K562 (cell line): ENCODE measurements around the gene HSDL1.

Experiments
- EP300 ChIP-seq: IDR thresholded peaks from 2 replicates; pipeline ENCODE4 v1.6.1; 2012; ENCODE audit warnings: low read length, improper control_type of control experiment
- ETV6 ChIP-seq, 3 experiments: fragments of 150-350 bp in 1 of 3; sonication (generic) in 1 of 3; formaldehyde crosslinking in 1 of 3; IDR thresholded peaks; 2 replicates each; pipeline versions ENCODE4 v1.6.1 to v1.8.0; 2014 to 2022; ENCODE audit warnings: borderline replicate concordance in 2 of 3, low read depth in 2 of 3, antibody characterized with exemption in 1 of 3, low read length in 1 of 3, mild to moderate bottlenecking in 1 of 3, missing genetic modification reagents in 1 of 3
- FOSL1 ChIP-seq: fragments of 200-800 bp; sonication (Bioruptor generic); conservative IDR thresholded peaks from 2 replicates; pipeline ENCODE4 v1.6.1; 2016; ENCODE audit warnings: missing genetic modification characterization, missing compliant biosample characterization
- FOXM1 ChIP-seq, 2 experiments: fragments of 450-650 bp in 1 of 2; sonication (generic) in 1 of 2; formaldehyde crosslinking in 1 of 2; IDR thresholded peaks; 2 replicates each; pipeline versions ENCODE4 v1.6.1 to v1.9.0; 2017 to 2022; ENCODE audit warnings: low read depth in 2 of 2, mild to moderate bottlenecking in 2 of 2, missing genetic modification reagents in 1 of 2, moderate library complexity in 1 of 2
- GTF2F1 ChIP-seq: IDR thresholded peaks from 2 replicates; pipeline ENCODE4 v1.6.1; 2011; ENCODE audit warnings: low read depth, low read length, improper control_type of control experiment
- HDAC8 ChIP-seq: fragments of 450-650 bp; IDR thresholded peaks from 2 replicates; pipeline ENCODE4 v1.6.1; 2016; ENCODE audit warnings: mild to moderate bottlenecking, missing genetic modification characterization, moderate library complexity, missing compliant biosample characterization
- MAFK ChIP-seq: IDR thresholded peaks from 2 replicates; pipeline ENCODE4 v1.6.1; 2011; ENCODE audit warnings: low read length, improper control_type of control experiment
- NFIC ChIP-seq: fragments of 450-650 bp; IDR thresholded peaks from 2 replicates; pipeline ENCODE4 v1.6.1; 2017; ENCODE audit warnings: mild to moderate bottlenecking, inconsistent platforms
- POLR2A ChIP-seq: fragments of 450-650 bp; conservative IDR thresholded peaks from 2 replicates; pipeline ENCODE4 v1.6.1; 2016
- RBM25 ChIP-seq: fragments of 200-400 bp; formaldehyde crosslinking; IDR thresholded peaks from 2 replicates; pipeline ENCODE4 v1.6.1; 2018; ENCODE audit warnings: low read length, low read depth, moderate library complexity; ENCODE audit not compliant: severe bottlenecking
- SPI1 ChIP-seq: IDR thresholded peaks from 2 replicates; pipeline ENCODE4 v1.6.1; 2011; ENCODE audit warnings: low read depth, low read length, control low read depth, borderline replicate concordance
- TAF1 ChIP-seq: IDR thresholded peaks from 2 replicates; pipeline ENCODE4 v1.6.1; 2011; ENCODE audit warnings: mild to moderate bottlenecking, low read length, moderate library complexity; ENCODE audit not compliant: insufficient read depth, control insufficient read depth, severe bottlenecking; ENCODE audit errors: extremely low read depth
- TF ChIP-seq, protein P1 (sequence below), 3 experiments: IDR thresholded peaks in 2 of 3; conservative IDR thresholded peaks in 1 of 3; 2 replicates each; pipeline ENCODE4 v1.5.1; 2011 to 2012; ENCODE audit warnings: low read length in 3 of 3, mild to moderate bottlenecking in 3 of 3, control low read depth in 2 of 3, improper control_type of control experiment in 1 of 3, inconsistent platforms in 1 of 3, low read depth in 1 of 3, mixed read lengths in 1 of 3, moderate library complexity in 1 of 3; ENCODE audit not compliant: insufficient read depth in 2 of 3

DNA sequence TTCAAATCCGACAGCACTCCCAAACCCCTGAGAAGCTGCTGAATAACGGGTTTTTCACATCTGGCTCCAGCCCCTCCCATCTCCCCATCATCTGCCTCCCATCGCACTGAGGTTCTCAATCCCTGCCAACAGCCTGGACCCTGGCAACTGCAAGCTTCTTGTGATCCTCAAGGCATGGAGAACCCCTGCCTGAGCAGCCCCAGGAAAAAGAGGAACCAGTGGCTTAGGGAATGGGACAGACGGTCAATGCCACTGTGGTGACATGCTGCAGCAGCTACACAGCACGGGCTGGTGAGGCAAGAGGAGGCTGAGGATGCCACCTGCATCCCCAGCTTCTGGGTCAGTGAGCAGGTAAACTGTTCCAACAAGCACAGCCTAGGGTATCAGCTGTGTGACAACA, 25.0 kb downstream of the HSDL1 start:
- TF ChIP-seq NFIC (no peak), RBM25 (no peak), FOXM1 (IDR thresholded peaks at IDR 0.05; ENCODE audit: low read depth) (no peak), FOXM1 (CRISPR knock-in tag; IDR thresholded peaks at IDR 0.05; ENCODE audit: low read depth) (no peak), GTF2F1 (no peak), POLR2A (no peak), TAF1 (no peak), SPI1 (peak; percentile 72; the same call in 1 of the 2 replicates), HDAC8 (no peak), ETV6 (IDR thresholded peaks at IDR 0.05; ENCODE audit: borderline replicate concordance in 1 of 2, low read depth in 2 of 2, low read length in 1 of 2) (no peak), ETV6 (CRISPR knock-in tag; IDR thresholded peaks at IDR 0.05; ENCODE audit: borderline replicate concordance) (no peak), EP300 (no peak), FOSL1 (no peak), MAFK (no peak)
- TF ChIP-seq, protein P1, sequence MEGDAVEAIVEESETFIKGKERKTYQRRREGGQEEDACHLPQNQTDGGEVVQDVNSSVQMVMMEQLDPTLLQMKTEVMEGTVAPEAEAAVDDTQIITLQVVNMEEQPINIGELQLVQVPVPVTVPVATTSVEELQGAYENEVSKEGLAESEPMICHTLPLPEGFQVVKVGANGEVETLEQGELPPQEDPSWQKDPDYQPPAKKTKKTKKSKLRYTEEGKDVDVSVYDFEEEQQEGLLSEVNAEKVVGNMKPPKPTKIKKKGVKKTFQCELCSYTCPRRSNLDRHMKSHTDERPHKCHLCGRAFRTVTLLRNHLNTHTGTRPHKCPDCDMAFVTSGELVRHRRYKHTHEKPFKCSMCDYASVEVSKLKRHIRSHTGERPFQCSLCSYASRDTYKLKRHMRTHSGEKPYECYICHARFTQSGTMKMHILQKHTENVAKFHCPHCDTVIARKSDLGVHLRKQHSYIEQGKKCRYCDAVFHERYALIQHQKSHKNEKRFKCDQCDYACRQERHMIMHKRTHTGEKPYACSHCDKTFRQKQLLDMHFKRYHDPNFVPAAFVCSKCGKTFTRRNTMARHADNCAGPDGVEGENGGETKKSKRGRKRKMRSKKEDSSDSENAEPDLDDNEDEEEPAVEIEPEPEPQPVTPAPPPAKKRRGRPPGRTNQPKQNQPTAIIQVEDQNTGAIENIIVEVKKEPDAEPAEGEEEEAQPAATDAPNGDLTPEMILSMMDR (IDR thresholded peaks at IDR 0.05 in 2 of 3, conservative IDR thresholded peaks at IDR 0.05 in 1 of 3; ENCODE audit: insufficient read depth in 2 of 3, low read depth in 1 of 3, low read length in 3 of 3), result no peak
